Nucleus accumbens (tissue), 56 donors: ENCODE results near the gene HDAC8.
"Not testable (repeated sequence)": the region's sequence is repeated elsewhere in the genome, so short reads cannot be mapped to it uniquely, and the experiment has no call there.

Experiments used
- DNase-seq, 56 donors: peaks; one replicate each; lab custom pipeline; 2025; lab: John Stamatoyannopoulos, UW

The HDAC8 gene

DNA sequence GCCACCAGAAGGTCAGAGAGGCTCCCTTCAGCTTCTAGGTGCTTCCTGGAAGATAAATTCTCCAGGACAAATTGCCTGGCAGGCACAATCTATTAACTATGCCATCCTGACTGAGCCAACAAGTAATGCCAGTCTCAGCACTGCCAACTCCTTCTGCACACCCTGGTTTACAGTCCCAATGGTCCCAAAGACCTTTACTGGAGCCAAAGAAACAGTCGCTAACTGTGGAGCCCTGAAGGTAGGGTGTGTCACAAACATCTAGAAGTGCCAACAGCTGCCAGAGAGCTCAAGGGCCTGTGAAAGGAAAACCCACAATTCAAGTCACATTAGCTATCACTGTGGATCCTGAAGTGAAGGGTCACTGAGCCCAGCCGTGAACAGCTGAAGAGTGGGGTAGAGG is 232.0 kb downstream of the HDAC8 start:
- no peak for DNase-seq

DNA sequence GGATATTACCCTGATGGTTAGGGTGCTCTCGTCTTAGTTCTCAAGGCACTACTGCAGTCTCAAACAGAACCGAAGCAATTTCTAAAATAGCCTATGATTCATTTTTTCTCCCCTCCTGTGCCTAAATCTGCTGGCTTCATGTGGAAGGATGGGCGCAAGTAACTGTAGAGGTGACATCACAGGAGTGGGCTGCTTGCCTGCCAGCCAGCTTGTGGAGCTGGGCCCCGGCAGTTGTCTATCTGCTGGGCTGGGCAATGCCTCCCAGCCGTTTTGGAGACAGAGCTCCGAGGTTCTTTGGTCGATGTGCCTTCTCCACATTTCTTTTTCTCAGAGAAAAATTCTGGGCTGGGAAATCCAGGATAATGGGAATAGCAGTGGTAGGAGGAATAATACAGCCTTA is 232.6 kb downstream of the HDAC8 start:
- DNase-seq, result no peak

DNA sequence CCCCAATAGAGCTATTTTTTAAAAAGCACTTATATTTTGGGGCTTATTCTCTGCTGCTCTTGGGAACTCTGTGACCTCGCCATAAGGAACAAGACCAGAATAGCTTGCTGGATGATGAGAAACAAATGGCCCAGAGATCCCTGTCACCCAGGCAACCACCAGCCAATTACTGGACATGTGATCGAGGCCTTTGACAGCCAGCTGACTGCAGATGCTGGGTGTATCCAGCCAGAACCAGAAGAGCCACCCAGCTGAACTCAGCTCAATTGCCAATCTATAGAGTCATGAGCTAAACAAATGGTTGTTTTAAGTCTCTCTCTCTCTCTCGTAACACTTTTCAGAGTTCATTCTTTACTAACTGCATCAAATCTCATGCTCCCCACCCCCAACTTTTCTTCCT is 242.5 kb downstream of the HDAC8 start:
- DNase-seq, result no peak

DNA sequence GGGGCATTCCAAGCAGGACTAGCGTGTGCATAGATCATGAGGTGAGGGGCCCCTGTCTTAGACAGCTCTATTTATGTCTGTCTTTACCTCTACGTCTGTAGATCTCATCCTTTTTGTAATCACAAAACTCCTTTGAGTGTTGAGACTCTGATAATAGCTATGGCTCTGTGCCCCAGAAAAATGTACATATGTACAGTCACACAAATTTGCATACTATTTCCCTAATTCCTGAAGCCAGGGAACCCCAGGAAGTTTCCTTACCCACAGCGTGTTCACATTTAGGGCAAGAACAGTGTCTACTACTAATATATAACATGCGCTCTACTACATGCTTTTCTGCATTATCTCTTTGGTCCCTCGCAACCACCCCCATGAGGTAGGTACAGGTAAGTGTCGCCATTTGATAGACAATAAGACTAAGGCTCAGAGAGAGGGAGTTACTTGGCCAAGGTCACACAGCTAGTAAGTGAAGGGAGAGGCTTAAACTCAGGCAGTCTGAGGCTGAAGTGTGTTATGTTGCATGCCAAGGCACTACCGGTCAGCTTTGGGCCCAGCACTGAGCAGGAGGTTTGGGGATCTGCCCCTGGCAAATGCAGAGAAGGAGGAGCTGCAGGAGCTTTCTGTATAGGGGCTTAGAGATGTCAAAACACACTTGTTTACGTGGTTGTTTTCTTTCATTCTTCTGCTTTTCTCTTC is 245.9 kb downstream of the HDAC8 start:
- no peak for DNase-seq

DNA sequence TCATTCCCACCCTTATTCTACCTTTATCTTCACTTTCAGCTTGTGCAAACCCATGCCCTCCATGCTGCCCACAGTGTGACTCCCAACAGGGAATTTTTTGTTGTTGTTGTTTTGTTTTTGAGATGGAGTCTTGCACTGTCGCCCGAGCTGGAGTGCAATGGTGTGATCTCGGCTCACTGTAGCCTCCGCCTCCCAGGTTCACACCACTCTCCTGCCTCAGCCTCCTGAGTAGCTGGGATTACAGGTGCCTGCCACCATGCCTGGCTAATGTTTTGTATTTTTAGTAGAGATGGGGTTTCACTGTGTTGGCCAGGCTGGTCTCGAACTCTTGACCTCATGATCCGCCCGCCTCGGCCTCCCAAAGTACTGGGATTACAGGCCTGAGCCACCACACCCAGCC is 253.0 kb downstream of the HDAC8 start:
- DNase-seq, result not testable (repeated sequence)

DNA sequence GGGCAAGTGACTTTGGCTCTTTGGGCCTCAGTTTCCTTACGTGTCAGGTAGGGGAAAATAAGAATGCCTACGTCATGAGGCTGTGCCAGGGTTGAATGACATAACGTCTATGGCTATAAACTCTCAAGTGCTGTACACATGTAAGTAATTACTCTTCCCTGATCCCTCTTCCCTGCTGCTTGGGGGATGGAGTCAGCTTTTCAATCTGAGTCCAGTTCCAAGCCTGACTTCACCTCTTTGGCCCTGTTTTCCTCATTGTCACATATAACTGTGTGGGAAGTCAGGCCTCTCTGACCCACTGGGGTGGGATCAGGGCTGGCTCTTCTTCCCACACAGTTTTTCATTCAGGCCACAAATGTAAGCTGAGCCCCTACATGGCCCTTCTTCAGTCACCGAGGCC is 255.5 kb downstream of the HDAC8 start:
- DNase-seq, result no peak

DNA sequence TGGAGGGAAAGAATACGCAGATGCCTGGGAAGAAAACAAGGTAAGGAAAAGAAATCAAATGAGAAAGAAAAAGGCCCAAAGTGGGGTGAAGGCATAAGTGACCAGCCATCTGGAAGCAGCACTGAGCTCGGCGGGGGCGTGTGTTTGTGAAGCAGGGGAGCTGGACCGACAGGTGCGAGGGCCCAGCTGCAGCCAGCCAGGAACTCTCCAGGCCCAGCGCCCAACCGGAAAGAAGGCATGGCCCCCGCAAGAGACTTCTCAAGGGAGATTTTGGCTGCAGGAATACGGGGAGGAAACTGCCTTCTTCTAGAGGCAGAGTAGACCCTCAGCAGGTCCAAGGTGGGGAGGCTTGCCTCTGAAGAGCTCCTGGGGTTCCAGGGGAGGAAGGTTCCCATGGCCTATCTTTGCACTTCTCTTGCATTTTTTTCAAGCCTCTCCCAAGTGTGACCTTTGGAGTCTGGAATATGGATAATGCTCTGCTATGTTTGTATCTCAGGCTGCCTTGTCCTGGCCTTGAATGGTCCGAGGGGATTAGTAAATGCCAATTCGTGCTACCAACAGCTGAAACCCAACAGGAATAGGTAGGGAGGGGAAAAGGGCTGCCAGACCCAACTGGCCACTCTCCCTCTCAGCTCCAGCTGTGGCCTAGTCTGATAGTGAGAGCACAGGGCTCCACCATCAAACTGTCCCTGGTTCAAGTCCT is 256.1 kb downstream of the HDAC8 start:
- DNase-seq, result no peak

DNA sequence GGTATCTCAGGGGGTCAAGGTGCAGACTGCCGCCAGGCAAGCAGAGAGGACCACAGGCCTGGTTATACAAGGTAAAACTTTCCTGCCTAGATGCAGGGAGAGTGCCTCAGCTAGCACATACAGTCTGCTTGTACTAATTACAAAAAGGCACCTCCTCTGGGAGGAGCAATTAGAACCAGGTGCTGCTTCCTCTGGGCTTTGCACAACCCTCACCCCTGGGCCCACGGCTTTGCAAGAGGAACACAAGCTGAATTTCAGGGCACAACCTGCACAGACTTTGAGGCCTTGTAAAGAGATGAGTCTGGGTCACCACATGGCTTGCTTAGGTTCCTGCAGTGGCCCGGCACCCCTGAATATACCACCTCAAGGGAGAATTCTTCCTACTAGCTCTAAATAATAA is 257.8 kb downstream of the HDAC8 start:
- DNase-seq, result no peak

DNA sequence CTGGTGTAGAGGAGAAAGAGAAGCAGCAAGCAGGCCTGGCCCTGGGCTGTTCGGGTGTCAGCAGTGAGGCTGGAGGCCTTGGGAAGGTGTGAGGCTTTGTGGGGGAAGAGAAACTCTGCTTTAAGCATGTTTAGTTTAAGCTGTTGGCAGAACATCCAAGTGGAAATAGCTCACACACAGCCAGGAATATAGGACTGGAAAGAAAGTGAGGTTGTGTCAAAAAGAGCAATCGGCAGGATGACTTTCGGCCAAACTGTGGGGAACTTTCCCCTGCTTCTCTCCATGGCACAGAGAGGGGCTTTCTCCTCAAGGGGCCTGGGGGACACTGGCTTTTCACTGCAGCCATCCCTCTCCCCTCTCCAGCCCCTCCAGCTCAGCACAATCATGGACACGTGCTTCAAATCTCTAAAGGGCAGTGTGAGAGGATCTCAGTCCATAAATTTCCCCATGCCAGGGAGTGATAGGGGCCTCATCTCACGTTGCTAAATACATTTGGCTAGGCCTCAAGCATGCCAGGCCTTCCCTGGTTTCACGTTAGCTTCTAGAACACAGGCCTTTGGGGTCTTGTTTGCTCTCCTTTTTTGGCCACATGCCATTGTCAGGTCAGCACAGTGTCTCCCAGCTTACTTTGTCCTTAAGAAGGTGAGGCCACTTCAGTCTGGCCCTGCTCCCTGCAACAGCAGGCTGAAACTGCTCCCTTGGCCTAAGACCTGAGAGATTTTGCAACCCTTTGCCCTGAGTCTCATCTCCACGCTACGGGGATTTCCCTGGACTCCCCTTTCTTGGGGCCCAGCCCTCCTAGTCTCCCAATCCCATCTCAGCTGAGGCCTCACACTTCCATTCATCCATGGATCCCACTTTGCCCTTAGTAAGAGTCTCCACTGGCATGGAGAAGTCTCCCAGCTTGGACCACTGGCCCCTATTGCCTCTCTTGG is 258.7 kb downstream of the HDAC8 start:
- no peak for DNase-seq

DNA sequence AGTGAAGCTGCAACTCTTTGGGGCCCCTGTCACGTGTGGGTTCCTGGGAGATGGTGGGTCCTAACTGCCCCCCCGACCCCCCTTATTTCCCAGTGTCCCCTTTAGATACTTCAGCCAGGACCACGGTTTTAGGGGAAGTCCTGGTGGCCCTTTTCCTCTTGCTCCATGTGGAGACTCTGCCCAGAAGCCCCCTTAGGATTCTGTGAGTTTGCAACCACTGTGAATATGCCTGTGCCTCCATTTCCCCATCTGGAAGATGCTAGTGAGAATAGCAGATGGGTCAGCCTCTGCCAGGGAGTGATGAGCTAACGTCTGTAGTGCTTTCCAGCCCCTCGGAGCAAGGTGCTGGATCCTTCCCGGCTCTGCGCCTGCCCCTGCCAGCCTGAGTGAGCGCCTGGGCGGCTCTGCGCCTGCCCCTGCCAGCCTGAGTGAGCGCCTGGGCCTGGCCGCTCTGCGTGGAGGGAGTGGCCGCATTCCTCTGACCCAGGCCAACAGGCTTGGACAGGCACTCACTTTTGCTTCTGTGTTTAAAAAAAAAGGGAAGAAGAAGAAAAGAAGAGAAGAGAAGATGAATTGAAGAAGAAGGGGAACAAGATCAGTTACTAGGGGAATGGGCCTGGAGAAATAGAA is 260.2 kb downstream of the HDAC8 start:
- DNase-seq, result no peak

DNA sequence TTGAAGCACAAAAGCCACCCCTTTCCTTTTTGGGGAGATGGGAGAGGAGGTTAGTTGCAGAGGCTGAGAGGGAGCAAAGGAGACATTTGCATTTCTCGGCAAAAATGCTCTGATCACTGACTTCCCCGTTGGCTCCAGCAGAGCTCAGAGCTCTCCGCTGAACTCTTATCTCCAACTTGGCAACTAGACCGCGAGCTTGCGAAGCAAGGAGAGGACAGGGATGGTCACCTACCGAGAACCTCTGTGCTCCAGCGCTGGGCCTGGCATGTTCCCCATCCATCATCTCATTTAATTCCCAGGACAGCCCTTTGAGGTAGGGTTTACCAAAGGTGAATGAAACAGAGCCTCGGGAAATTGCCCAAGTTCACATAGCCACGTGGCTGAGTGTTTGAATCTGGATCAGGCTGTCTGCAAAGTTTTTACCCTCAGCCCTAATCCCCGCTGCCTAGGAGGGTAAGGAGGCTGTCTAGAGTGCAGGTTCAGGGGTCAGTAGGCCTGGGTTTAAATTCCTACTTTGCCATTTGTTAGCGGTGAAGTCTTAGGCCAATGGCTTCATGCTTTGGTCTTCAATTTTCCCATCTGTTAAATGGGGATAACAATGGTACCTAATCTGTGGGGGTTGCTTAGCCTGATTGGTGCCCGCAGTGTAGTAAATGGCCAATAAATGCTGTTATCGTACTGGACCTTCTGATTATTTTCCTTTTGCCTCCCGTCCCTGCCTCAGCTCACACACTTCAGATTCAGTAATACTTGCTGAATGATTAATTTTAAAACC is 263.2 kb downstream of the HDAC8 start:
- no peak for DNase-seq

DNA sequence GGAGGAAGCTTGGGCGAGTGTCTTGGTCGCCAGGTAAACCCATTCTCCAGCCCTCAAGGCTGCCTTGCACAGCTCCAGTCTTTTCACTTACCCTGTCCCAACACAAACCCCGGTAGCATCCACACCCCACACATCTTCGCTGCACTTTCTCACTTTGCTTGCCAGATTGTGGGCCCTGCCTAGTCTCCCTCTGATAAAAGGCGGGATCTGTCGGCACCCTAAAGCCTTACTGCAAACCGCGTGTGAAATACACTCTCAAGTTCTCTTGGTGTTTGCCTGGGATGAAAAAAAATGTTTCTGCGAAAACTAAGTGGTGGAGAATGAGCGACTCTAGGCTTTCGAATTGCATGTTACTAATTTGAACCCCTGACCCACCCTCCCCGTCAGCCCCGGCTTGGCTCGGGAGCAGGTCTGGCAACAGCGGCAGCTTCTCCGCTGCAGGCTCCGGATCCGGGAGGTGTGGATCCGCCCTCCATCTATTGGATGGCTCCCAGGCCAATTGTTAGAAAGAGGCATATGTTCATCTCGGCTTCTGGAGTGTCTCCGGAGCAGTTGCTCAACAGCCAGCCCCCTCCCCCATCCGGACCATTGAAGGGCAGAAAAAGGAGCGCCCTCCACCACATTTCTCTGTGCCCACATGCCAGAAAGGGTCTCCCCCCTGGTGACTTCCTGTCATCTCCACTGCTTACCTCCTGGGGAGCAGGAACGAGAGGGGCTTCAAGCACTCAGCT is 263.9 kb downstream of the HDAC8 start:
- peak in 46 of 56 donors; percentile 0 to 66 (median 13) for DNase-seq

DNA sequence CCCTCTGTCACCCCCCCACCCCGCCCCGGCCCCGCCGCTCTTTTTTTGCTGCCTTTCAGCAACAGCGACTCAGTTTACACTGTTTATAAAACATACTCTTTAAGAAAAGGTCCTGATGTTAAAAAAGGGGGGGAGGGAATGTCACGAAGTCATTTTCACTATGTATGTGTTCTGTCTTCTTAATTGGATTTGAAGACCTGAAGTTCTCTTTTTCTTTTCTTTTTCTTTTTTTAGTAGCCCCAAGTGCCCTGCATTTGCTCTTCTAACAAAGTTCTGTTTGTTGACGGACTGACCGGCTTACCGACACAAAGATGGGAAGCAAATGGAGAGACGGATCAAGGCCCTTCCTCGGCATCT is 264.5 kb downstream of the HDAC8 start:
- DNase-seq, result no peak

DNA sequence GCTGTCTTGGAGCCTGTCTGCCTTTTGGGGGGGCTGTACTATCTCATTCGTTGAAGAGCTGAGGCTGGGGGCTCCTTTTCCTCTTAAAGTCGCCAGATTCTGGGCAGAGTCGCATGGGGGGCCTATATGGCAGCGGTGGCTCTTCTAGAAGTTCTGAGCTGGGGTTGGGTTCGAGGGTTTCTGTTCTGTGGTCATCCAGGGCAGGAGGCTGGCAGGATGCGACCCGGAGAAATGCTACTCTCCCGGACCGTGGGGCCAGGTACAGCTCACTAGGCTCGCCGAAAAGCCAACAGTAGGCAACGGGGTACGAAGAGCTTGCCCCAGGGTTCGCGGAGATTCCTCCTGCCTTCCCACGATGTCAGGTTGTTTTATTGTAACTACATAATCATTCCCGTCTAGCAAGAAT is 265.0 kb downstream of the HDAC8 start:
- no peak for DNase-seq

DNA sequence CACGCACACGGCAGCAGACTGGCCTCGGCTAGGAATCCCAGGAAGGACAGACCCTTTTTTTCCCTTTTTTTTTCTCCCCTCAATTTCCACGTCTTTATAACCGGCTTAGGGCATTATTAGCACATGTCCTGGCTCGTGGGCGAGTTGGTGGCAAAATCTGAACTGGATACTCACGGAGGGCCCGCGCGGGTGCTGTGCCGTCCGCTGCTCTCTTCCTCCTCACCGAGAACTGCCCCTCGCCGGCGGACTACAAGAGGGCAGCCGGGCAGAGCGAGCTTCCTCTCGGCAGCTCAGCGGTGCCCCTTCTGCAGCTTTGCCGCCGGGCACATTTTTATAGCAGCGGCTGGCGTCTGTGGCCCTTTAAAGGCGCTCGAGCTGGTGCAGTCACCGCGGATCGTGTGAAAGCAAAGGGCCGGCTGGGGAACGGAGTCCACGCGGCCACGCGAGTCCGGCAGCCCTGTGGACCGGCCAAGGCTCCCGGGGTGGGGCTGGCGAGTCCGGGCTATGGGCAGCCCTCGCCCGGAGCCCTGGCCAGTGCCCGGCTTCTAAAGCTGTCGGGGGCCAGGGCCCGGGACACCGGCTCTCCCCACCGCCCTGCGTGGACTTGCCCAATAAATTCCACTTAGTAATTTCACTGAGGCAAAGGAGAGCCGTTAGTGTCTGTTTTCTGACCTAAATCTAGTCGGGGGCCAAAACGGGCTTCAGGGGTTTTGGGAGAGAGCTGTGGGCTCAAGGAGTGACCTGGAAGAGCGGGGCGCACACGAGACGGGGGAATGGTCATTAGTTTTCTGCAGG is 265.6 kb downstream of the HDAC8 start:
- peak in 43 of 56 donors; percentile 1 to 66 (median 17) for DNase-seq

DNA sequence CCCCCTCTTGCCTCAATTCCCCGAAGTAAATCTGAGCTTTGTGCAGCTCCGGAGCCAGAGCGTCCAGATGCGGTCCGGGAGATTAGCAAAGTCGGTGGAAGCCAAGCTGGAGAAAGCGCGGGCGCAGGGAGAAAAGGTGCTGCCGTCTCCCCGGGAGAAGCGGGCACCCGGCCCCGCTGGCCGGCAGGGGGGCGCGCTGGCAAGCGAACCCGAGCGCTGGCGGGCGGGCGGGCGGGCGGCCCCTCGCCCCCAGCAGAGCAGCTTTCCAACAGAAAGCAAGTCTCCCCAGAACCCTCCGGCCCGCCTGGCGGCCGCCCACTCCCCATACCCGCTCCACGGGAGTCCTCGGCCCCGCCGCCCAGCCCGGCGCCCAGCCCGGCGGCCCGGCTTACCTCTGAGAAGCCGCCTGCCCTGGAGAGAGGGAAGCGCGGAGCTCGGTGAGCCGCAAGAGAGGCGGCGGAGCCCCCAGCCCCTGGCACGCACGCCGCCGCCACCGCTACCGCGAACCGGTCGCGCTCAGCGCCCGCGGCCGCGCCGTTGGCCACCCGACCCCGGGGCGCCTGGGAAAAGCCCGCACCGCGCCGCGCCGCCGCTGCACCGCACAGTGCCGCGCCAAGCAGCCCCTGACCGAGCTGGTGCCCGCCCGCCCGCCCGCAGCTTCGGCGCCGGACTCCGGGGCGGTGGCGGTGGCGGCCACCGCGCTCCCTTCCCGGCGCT is 266.4 kb downstream of the HDAC8 start:
- peak in 1 of 56 donors; percentile 5 for DNase-seq

DNA sequence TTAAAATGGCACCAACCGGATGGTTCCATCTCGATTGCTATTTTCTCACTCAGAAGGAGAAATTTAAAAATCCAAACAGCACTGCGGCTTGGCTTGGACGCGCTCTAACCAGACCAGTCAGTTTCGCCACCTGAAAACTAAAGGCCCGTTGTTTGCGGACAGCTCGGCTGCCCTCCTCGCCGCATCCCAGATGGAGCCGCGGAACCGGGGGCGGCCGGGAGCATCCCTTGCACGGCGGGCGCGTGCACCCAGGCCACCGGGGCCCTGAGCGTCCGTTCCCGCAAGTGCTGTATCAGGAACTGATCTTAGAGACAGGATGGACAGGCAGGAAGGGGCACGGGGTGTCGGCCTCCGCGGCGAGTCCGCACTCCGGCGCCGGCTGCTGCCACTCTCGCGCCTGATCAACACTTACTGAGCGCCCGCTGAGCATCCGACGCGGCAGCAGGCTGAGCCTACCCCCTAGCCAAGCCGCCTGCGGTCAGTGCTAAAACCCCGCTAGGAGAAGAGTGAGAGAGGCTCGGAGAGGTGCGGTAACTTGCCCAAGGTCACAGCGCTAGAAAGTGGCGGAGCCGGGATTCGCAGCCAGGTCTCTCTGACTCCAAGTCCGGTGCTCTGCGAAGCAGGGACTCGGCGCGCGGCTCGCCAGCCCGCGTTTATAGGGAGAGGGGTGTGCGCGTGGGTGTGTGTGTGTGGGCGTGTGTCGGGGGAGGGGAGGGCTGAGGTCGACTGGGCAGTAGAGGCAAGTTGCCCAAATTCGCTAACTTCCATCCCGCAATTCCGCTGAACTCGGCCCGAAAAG is 267.2 kb downstream of the HDAC8 start, which contains the start of gene CITED1:
Gene CITED1, minus strand, starts transcription at position 629 of the 799 bp plus-strand sequence. CDS start 3,045 bp downstream, outside the sequence.
- DNase-seq, result peak in 4 of 56 donors; percentile 1 to 18 (median 8)
